AG04450 (cell line): ENCODE results near the gene DCAF8. TPM values are rescaled to one million over a fixed set of nuclear protein-coding genes. Genes with fewer than 3 reads are reported as not detected.
A peak's percentile ranks its signal among the peaks of the same experiment; 100 is the strongest.
"Not testable (repeated sequence)": the region's sequence is repeated elsewhere in the genome, so short reads cannot be mapped to it uniquely, and the experiment has no call there.

Experiments used
- CTCF ChIA-PET: fragments of 300-600, 350-600 bp; formaldehyde crosslinking; extraction: SDS; loops from one replicate; lab custom pipeline; 2022; ENCODE audit warnings: antibody characterized with exemption, inconsistent platforms; lab: Charles Lee
- POLR2A ChIA-PET: fragments of 350-600 bp; formaldehyde crosslinking; extraction: SDS; loops from one replicate; lab custom pipeline; 2021; ENCODE audit warnings: antibody characterized with exemption, inconsistent platforms; lab: Yijun Ruan, JAX
- DNase-seq: peaks from one replicate; pipeline ENCODE4 v3.0.0-alpha.2; 2011; ENCODE audit warnings: low read depth, low spot score
- H3K27ac ChIP-seq: one replicate; pipeline ENCODE4 v1.5.1; 2012; ENCODE audit warnings: low read depth, low read length, control low read depth
- H3K27me3 ChIP-seq: one replicate; pipeline ENCODE4 v1.6.0; 2012; ENCODE audit warnings: low read length; ENCODE audit not compliant: control insufficient read depth, insufficient read depth
- H3K4me3 ChIP-seq: 2 replicates; pipeline ENCODE4 v1.5.1; 2011; ENCODE audit warnings: mild to moderate bottlenecking, low read depth, low read length, control low read depth
- H3K9me3 ChIP-seq: 2 replicates; pipeline ENCODE4 v1.5.1; 2012; ENCODE audit warnings: low read length; ENCODE audit not compliant: control insufficient read depth, insufficient read depth
- CTCF ChIP-seq: IDR thresholded peaks from 2 replicates; pipeline ENCODE4 v1.5.1; 2011; ENCODE audit warnings: low read depth, low read length, control low read depth, inconsistent platforms
- polyA plus RNA-seq: library from polyadenylated mRNA; depleted of rRNA; stranded (reverse); fragments of >200 nt; gene quantifications from 2 replicates; pipeline ENCODE4 v1.2.3, GENCODE V29; 2011

DCAF8 gene
- polyA plus RNA-seq, 1 experiment = 108 TPM

DNA sequence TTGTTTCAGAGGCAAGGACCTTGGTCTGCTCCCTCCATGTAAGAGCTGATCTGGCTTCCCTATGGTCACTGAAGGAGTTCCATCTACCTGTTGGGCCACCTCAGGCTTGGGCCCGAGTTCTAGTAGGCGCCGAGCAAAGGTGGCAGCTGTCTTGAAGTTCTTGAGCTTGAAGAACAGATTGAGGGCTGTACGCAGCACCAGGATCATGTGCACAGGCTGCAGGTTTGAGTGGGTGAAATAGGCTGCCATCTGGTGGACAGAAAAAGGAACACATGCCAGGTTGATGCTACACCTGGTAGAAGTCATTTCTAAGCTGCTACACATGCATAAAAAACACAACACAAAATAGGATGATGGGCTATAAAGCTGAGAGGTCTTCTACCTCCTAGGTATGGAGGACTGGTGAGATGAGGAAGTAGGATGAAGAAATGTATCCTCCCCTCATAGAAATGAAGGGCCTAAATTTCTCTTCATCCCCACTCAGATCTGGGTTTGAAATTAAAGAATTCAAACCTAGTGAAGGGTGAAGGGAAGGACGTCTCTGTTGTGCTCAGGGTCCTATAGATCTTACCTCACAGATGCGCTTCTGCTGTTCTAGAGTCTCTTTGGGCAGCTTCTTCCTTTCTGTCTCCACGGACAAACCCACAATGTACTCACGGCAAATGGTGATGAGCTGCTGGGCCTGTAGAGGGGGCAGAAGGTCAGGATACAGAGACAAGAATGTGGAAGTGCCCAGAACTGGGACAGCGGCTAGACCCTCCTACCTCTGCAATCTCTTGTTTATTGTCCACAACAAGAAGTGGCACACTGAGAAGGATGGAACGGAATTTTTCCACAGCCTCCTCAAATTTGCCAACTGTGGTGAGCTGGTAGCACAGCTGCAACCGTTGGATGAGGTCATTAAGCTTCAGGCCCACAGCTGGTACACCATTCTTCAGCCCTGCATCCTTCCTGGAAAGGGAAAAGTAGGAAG, 29.2 kb upstream of the DCAF8 start:
- Histone ChIP-seq H3K27me3 (no peaks in the 10 kb centered on the region), H3K9me3 (no peaks in the 10 kb centered on the region), H3K4me3 (no peak overlapping the region), H3K27ac (no peak overlapping the region)
- DNase-seq = peak; percentile 32
- TF ChIP-seq CTCF = peak; percentile 82
- POLR2A ChIA-PET = interaction anchor here (1.3 to 1.7 kb wide), 2 partner anchors 29 to 98 kb away, joined by 4 to 5 read pairs; partner anchors contain the start of gene DCAF8
- CTCF ChIA-PET = interaction anchor here (0.6 to 11.5 kb wide), 65 partner anchors 8 to 256 kb away, joined by 3 to 175 read pairs (median 6); partner anchors contain the start of genes CASQ1, COPA, DCAF8 and IGSF8

DNA sequence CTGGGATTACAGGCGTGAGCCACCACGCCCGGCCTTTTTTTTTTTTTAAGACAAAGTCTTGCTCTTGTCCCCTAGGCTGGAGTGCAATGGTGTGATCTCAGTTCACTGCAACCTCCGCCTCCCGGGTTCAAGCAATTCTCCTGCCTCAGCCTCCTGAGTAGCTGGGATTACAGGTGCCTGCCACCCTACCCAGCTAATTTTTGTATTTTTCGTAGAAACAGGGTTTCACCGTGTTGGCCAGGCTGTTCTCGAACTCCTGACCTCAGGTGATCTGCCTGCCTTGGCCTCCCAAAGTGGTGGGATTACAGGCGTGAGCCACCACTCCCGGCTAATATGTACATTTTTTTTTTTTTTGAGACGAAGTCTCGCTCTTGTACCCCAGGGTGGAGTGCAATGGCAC, 25.4 kb upstream of the DCAF8 start:
- ChIA-PET CTCF (interaction anchor here (0.8 to 11.5 kb wide), 4 partner anchors 14 to 202 kb away, joined by 3 to 175 read pairs (median 4); partner anchors contain the start of gene CASQ1), POLR2A (interaction anchor here (1.0 kb wide), 1 partner anchor 25 kb away, joined by 6 read pairs; the partner anchor contains the start of gene DCAF8)
- not testable (repeated sequence) for DNase-seq, H3K27me3 ChIP-seq, H3K9me3 ChIP-seq, H3K4me3 ChIP-seq, H3K27ac ChIP-seq

DNA sequence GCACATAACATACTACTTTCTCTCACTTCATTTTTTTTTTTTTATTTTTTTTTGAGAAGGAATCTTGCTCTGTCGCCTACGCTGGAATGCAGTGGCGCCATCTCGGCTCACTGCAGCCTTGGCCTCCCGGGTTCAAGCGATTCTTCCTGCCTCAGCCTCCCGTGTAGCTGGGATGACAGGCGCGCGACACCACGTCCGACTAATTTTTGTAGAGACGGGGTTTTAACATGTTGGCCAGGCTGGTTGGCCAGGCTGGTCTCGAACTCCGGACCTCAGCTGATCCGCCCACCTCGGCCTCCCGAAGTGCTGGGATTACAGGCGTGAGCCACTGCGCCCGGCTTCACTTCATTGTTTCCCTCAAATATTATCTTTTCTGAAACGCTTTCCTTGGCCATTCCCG, 23.2 kb upstream of the DCAF8 start:
- TF ChIP-seq CTCF = no peak
- H3K27ac ChIP-seq = no peak overlapping the region
- H3K4me3 ChIP-seq = peak overlapping the region; percentile 31; the same call in 1 of the 2 replicates
- H3K27me3 ChIP-seq = no peaks in the 10 kb centered on the region
- POLR2A ChIA-PET = interaction anchor here (0.8 to 2.2 kb wide), 6 partner anchors 9 to 60 kb away, joined by 3 to 7 read pairs (median 4); partner anchors contain the start of gene DCAF8
- DNase-seq = no peak
- CTCF ChIA-PET = interaction anchor here (0.9 to 2.6 kb wide), 4 partner anchors 25 to 185 kb away, joined by 3 to 15 read pairs (median 6); no protein-coding TSS in a partner anchor
- H3K9me3 ChIP-seq = no peaks in the 10 kb centered on the region

- peak within 1 kb of the TSS; percentile 93 for H3K4me3 ChIP-seq
- no peaks in the 10 kb centered on the region for H3K9me3 ChIP-seq
- no peaks in the 10 kb centered on the region for H3K27me3 ChIP-seq
- CTCF ChIA-PET = interaction anchor here (0.9 to 2.6 kb wide), 6 partner anchors 9 to 184 kb away, joined by 3 to 15 read pairs (median 3); no protein-coding TSS in a partner anchor
- H3K27ac ChIP-seq = peak within 1 kb of the TSS; percentile 85
- POLR2A ChIA-PET = interaction anchor here (0.8 to 2.2 kb wide), 6 partner anchors 9 to 59 kb away, joined by 3 to 7 read pairs (median 4); partner anchors contain the start of gene DCAF8
- no peak for TF ChIP-seq CTCF
- peak; percentile 89 for DNase-seq
Observed at GRCh38 chr1:160284782-160285344, 22.5 kb upstream of the DCAF8 start, which contains the start of gene PEX19. Gene PEX19 (minus strand): TSS chr1:160285133. CDS start chr1:160285124, 9 bp downstream.
